Smooth muscle cell (in vitro differentiated cells): Measurements from ENCODE around the gene CHDH. TPM values are rescaled to one million over a fixed set of nuclear protein-coding genes. Genes with fewer than 3 reads are reported as not detected.

ENCODE experiments used
- DNase-seq: peaks from one replicate; lab custom pipeline; 2025; ENCODE audit not compliant: unreplicated experiment; lab: John Stamatoyannopoulos, UW
- H2AFZ ChIP-seq: fragments of 200-600 bp; sonication (generic); 2 replicates; pipeline ENCODE4 v1.6.0; 2016; ENCODE audit warnings: antibody characterized with exemption, low read depth, mild to moderate bottlenecking
- H3F3A ChIP-seq: fragments of 200-600 bp; sonication (generic); 2 replicates; pipeline ENCODE4 v1.6.0; 2017; ENCODE audit warnings: antibody characterized with exemption, low read depth
- H3K27ac ChIP-seq: fragments of 200-600 bp; sonication (generic); 2 replicates; pipeline ENCODE4 v1.5.1; 2016; ENCODE audit warnings: low read depth, mild to moderate bottlenecking
- H3K27me3 ChIP-seq: fragments of 200-600 bp; sonication (generic); 2 replicates; pipeline ENCODE4 v1.6.1; 2016; ENCODE audit warnings: low read depth, mild to moderate bottlenecking
- H3K36me3 ChIP-seq: fragments of 200-600 bp; sonication (generic); 2 replicates; pipeline ENCODE4 v1.5.1; 2016; ENCODE audit warnings: low read depth
- H3K4me1 ChIP-seq: fragments of 200-600 bp; sonication (generic); 2 replicates; pipeline ENCODE4 v1.5.1; 2016; ENCODE audit warnings: low read depth
- H3K4me2 ChIP-seq: fragments of 200-600 bp; sonication (generic); 2 replicates; pipeline ENCODE4 v1.6.0; 2016; ENCODE audit warnings: mild to moderate bottlenecking
- H3K4me3 ChIP-seq: fragments of 200-600 bp; sonication (generic); 2 replicates; pipeline ENCODE4 v1.5.1; 2016; ENCODE audit warnings: mild to moderate bottlenecking
- H3K79me2 ChIP-seq: fragments of 200-600 bp; sonication (generic); 2 replicates; pipeline ENCODE4 v1.6.0; 2016; ENCODE audit warnings: low read depth, mild to moderate bottlenecking
- H3K9ac ChIP-seq: fragments of 200-600 bp; sonication (generic); 2 replicates; pipeline ENCODE4 v1.6.0; 2016; ENCODE audit warnings: low read depth
- H3K9me3 ChIP-seq: fragments of 200-600 bp; sonication (generic); replicated peaks from 2 replicates; pipeline ENCODE4 v1.5.1; 2016; ENCODE audit warnings: low read depth
- H4K20me1 ChIP-seq: fragments of 200-600 bp; sonication (generic); 2 replicates; pipeline ENCODE4 v1.6.0; 2016; ENCODE audit warnings: low read depth
- WGBS: methylation state at CpG from one replicate; pipeline ENCODE4 v1.1.7; 2016; ENCODE audit warnings: low lambda C conversion rate; 5-methylcytosine and 5-hydroxymethylcytosine counted together
- polyA plus RNA-seq: library from polyadenylated mRNA; unstranded; fragments of >200 nt; fragmentation: Nextera tagmentation; extraction: Ambion mirVana; gene quantifications from 2 replicates; pipeline ENCODE4 v1.2.1, GENCODE V29; 2016
- total RNA-seq: library from RNA; depleted of rRNA; stranded (reverse); fragments of >200 nt; gene quantifications from 2 replicates; pipeline ENCODE4 v1.2.3, GENCODE V29; 2014
- TF ChIP-seq, protein P1 (sequence below): fragments of 200-600 bp; sonication (generic); IDR thresholded peaks from 2 replicates; pipeline ENCODE4 v1.5.1; 2017; ENCODE audit warnings: borderline replicate concordance, mild to moderate bottlenecking, antibody characterized with exemption; ENCODE audit not compliant: insufficient read depth, poor library complexity, severe bottlenecking

CHDH gene
- total and polyA plus RNA-seq, 2 experiments from 2014 or later, result 0.36 to 0.51 TPM

DNA sequence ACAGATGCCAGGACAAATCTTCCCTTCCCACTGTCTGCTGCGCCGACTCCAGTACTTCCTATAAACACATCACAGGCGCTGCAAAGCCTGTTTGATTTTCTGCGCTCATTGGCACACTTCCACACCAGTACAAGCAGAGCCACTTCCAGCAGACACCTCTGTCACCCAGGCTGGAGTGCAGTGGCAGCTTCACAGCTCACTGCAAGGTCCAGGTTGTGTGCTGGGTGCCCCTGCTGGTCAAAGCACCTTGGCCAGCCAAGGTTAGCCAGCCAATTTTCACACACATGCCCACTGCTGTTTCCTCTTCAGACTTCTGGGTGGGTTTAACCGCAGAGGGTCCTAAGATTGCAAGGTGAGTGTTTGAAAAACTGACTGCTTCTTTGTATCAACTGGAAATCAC, 4.9 kb downstream of the CHDH start:
- H2AFZ ChIP-seq, result no peak overlapping the region
- no peaks in the 10 kb centered on the region for H3F3A ChIP-seq
- H3K27me3 ChIP-seq, result peaks cover 16% of the 10 kb centered on the region
- no peaks in the 10 kb centered on the region for H4K20me1 ChIP-seq
- no peak overlapping the region for H3K4me3 ChIP-seq
- no peaks in the 10 kb centered on the region for H3K36me3 ChIP-seq
- TF ChIP-seq, protein P1, sequence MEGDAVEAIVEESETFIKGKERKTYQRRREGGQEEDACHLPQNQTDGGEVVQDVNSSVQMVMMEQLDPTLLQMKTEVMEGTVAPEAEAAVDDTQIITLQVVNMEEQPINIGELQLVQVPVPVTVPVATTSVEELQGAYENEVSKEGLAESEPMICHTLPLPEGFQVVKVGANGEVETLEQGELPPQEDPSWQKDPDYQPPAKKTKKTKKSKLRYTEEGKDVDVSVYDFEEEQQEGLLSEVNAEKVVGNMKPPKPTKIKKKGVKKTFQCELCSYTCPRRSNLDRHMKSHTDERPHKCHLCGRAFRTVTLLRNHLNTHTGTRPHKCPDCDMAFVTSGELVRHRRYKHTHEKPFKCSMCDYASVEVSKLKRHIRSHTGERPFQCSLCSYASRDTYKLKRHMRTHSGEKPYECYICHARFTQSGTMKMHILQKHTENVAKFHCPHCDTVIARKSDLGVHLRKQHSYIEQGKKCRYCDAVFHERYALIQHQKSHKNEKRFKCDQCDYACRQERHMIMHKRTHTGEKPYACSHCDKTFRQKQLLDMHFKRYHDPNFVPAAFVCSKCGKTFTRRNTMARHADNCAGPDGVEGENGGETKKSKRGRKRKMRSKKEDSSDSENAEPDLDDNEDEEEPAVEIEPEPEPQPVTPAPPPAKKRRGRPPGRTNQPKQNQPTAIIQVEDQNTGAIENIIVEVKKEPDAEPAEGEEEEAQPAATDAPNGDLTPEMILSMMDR, result no peak
- no peaks in the 10 kb centered on the region for H3K9me3 ChIP-seq
- no peak overlapping the region for H3K4me2 ChIP-seq
- H3K27ac ChIP-seq, result no peak overlapping the region
- no peaks in the 10 kb centered on the region for H3K4me1 ChIP-seq
- no peak for DNase-seq
- H3K9ac ChIP-seq, result no peak overlapping the region
- H3K79me2 ChIP-seq, result no peaks in the 10 kb centered on the region
- WGBS, result 88% methylated on average over 5 of the region's 5 CpGs

DNA sequence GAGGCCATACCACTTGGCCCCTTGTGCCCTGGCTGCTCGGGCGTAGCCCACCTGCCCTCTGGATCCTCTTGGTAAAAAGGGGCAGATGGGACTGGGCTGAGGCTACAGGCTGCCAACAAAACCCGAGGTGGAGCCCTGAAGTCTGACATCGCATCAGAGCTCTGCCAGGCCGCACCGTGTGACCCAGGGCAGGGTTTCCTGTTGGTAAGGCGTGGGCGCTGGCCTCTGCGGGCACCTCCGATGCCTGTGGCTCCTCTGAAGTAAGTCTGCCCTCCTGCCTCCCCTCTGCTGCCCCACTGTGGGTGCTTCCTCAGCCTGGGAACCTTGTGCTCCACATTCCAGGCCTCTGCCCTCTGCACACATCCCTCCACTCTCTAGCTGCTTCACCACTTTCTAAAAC, 8.9 kb downstream of the CHDH start:
- 96% methylated on average over 10 of the region's 10 CpGs for WGBS

DNA sequence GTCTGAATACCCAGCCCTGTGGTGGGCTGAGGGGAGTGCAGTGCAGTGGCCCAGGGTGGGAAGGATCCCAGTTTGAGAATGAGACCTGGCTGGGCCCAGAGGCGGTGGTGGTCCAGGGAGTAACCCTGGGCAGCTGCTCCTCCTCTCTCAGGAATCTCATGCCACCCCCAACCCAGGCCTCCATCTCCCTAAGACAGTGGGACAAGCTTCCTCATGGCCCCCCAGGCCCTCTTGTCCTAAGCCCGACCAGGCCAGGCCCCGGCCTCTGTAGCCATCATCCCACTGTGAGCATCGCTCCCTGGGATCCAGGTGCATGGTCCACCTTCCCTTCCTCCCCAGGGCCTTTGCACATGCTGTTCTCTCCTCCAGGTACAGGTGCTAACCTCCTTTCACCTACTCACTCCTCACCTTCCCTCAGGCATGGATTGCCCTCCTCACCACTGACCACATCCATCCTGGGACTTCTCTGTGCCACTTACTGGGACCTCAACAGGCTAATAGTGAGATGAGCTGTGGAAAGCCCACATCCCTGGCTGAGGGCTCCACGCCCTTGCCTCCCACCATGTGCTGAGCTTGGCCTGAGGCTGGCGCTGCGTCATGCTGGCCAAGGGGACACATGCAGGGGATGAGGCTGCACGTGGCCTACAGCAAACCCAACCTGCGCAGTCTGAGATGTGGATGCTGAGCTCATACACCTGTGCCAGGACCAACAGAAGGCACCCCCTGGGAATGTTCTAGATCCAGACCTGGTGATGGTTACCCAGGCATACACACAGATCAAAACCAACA, 9.9 kb downstream of the CHDH start:
- WGBS, result 98% methylated on average over 9 of the region's 9 CpGs
- H3K4me1 ChIP-seq, result no peaks in the 10 kb centered on the region
- no peaks in the 10 kb centered on the region for H3K9me3 ChIP-seq
- no peaks in the 10 kb centered on the region for H3K27me3 ChIP-seq
- H3K4me2 ChIP-seq, result no peak overlapping the region
- H3K9ac ChIP-seq, result no peak overlapping the region
- H3F3A ChIP-seq, result no peaks in the 10 kb centered on the region
- H4K20me1 ChIP-seq, result no peaks in the 10 kb centered on the region
- DNase-seq, result no peak
- TF ChIP-seq, protein P1, result no peak
- H3K4me3 ChIP-seq, result no peak overlapping the region
- no peaks in the 10 kb centered on the region for H3K79me2 ChIP-seq
- no peaks in the 10 kb centered on the region for H3K36me3 ChIP-seq
- no peak overlapping the region for H2AFZ ChIP-seq
- H3K27ac ChIP-seq, result no peak overlapping the region

More for the DNA sequence above, 8.9 kb downstream of the CHDH start:
- Histone ChIP-seq H2AFZ (no peak overlapping the region), H3K4me1 (no peaks in the 10 kb centered on the region), H3K9ac (no peak overlapping the region), H3K4me2 (no peak overlapping the region), H3K36me3 (no peaks in the 10 kb centered on the region), H3K27me3 (no peaks in the 10 kb centered on the region), H3F3A (no peaks in the 10 kb centered on the region), H3K9me3 (no peaks in the 10 kb centered on the region), H3K27ac (no peak overlapping the region), H3K4me3 (no peak overlapping the region), H3K79me2 (no peaks in the 10 kb centered on the region), H4K20me1 (no peaks in the 10 kb centered on the region)
- TF ChIP-seq, protein P1, result no peak
- no peak for DNase-seq

DNA sequence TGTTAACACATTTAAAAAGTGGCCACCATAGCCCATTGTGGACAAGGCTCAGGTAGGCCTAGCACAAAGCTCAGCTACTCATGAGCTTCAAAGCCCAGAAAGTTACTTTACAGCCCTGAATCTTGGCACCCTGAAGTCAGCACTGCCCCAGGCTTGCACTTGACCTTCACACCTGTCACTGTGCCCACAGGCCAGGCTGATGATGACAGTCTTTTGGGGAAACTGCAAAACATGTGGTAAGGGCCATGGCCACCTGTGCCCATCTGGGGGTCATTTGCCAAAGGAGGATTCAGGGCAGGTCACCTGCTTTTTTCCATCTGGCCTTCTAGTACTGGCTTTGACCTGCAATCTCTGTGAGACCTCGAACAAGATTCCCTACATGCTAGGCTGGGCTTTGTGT, 11.0 kb downstream of the CHDH start:
- WGBS, result 96% methylated on average over 1 of the region's 1 CpG
- TF ChIP-seq, protein P1, result no peak
- Histone ChIP-seq H3K4me3 (no peak overlapping the region), H3K79me2 (no peaks in the 10 kb centered on the region), H2AFZ (no peak overlapping the region), H3K27ac (no peak overlapping the region), H3K4me2 (no peak overlapping the region), H4K20me1 (no peaks in the 10 kb centered on the region), H3K36me3 (no peaks in the 10 kb centered on the region), H3K9ac (no peak overlapping the region), H3K4me1 (no peaks in the 10 kb centered on the region), H3F3A (no peaks in the 10 kb centered on the region), H3K27me3 (no peaks in the 10 kb centered on the region), H3K9me3 (no peaks in the 10 kb centered on the region)
- DNase-seq, result no peak
